SK-N-MC (cell line): ENCODE results near the gene NRXN3.

Experiments
- EZH2 ChIP-seq: fragments of 200-600 bp; sonication (generic); IDR thresholded peaks from one replicate; pipeline ENCODE4 v1.6.1; 2017; ENCODE audit warnings: antibody characterized with exemption
- FOXP2 ChIP-seq: optimal IDR thresholded peaks from 2 replicates; pipeline ENCODE3; 2011; ENCODE audit warnings: mild to moderate bottlenecking, moderate library complexity; ENCODE audit not compliant: insufficient read depth; ENCODE audit errors: extremely low read length, control extremely low read depth
- POLR2AphosphoS5 ChIP-seq: IDR thresholded peaks from 2 replicates; pipeline ENCODE4 v1.6.1; 2012; ENCODE audit warnings: mild to moderate bottlenecking, low read depth, low read length, borderline replicate concordance

DNA sequence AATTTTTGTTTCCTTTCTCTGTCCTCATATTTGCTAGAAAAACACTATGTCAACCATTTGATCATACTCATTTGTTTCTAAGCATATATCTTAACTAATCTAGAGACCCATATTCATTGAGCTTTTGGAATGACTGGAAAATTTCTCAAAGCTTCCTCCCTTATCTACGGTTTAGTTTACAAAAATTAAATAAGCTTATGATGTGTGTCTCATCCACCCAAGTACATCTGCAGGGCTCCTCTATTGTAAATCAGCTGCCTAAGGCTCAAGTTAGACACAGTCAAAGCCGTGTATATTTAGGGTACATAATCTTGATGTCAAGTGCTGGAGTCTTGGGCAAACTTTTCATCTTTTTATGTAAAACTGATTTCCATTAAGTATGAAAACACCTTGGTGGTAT lies 1670.7 kb downstream of the NRXN3 start:
- TF ChIP-seq EZH2 (no peak), POLR2AphosphoS5 (no peak), FOXP2 (no peak)
